CD4-positive, alpha-beta T cell treated with Interleukin-6 at 100 ng/mL for 8 hours (primary cell): Measurements from ENCODE around the gene MX2.
"Not testable (repeated sequence)": the region's sequence is repeated elsewhere in the genome, so short reads cannot be mapped to it uniquely, and the experiment has no call there.

Experiments used
- DNase-seq: peaks from one replicate; pipeline ENCODE4 v3.0.0-alpha.2; 2020; ENCODE audit warnings: mixed read lengths, low spot score

Gene MX2, protein sequence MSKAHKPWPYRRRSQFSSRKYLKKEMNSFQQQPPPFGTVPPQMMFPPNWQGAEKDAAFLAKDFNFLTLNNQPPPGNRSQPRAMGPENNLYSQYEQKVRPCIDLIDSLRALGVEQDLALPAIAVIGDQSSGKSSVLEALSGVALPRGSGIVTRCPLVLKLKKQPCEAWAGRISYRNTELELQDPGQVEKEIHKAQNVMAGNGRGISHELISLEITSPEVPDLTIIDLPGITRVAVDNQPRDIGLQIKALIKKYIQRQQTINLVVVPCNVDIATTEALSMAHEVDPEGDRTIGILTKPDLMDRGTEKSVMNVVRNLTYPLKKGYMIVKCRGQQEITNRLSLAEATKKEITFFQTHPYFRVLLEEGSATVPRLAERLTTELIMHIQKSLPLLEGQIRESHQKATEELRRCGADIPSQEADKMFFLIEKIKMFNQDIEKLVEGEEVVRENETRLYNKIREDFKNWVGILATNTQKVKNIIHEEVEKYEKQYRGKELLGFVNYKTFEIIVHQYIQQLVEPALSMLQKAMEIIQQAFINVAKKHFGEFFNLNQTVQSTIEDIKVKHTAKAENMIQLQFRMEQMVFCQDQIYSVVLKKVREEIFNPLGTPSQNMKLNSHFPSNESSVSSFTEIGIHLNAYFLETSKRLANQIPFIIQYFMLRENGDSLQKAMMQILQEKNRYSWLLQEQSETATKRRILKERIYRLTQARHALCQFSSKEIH

DNA sequence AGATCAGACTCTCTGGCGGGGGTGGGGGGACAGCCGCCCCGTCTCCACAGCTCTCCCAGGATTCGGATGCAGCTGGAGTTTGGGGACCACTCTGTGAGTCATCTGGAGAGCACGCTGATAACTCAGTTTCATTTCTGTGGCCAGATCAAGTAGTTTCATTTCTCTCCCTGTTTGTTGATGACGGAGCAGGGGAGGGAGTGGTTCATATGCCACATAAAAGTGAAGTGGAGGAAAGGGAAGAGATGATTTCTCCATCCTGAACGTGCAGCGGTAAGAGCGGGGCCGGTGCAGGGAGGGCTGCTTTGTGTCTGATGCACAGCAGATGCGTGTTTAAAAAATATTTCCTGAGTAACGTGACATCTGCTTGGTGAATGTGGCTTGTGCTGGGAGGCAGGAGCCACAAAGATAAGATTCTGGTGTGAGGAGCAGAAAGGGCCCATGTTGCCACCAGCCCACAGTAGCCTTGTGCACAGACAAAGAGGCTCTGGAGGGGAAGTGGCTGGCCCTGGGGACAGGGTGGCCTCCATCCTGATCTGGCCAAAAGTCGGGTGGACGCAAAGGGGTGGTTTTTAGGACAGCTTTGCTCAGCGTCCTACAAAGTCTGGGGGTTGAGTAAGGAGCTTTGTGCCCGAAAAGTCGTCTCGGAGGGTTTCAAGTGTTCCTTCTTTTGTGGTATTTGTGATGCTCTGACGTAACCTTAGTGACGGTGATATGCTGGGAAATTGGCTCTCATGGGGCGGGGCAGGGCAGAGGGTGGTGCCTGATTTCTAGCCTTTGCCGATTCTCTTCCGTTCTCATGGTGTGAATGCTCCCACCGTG, at the start of gene MX2:
Gene MX2, plus strand, starts transcription at position 242 of the 819 bp plus-strand sequence. CDS start 14,880 bp downstream, outside the sequence.
- DNase-seq: peak; percentile 89

DNA sequence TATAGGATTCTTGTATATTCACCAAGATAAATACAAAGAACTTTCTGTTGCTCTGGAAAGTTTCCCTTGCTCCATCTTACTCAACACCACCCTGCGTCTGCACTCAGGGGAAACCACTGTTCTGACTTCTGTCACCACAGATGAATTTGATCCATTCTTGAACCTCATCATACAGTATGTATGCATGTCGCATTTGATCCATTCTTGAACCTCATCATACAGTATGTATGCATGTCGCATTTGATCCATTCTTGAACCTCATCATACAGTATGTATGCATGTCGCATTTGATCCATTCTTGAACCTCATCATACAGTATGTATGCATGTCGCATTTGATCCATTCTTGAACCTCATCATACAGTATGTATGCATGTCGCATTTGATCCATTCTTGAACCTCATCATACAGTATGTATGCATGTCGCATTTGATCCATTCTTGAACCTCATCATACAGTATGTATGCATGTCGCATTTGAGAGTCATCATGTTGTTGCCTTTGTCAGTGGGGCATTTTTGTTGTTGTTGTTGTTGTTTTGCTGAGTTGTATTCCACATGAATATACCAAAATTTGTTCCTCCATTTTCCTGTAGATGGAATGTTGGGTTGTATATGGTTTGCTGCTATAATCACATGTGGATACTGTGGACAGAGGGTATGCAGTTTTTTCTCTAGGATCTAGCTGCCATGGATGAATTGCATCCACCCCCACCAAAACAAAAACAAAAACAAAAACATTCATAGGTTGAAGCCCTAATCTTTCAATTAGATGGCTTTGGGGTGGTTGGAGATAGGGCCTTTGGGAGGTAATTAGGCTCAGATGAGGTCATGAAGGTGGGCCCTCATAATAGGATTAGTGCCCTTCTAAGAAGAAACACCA, 48.3 kb upstream of the MX2 start:
- not testable (repeated sequence) for DNase-seq

DNA sequence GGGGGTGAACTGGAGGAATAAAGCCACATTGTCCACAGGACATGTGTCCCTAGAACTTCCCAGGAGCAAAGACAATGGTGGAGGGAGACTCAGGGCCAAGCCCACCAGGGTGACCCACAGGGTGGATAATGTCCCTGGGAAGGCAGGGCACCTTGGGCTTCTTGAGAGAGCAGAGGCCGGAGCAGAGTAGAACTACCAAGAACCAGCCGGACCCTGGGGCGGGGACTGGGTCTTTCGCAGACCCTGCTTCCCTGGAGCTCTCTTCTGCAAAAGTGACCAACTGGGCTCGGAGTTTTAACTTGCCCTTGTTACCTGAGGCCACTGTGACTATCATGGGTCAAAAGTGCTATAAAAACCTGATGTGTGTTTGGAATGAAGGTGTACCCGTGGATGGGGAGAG, 46.1 kb upstream of the MX2 start:
- no peak for DNase-seq

GRCh38 chr21:41316200-41317062, 45.4 kb upstream of the MX2 start, which contains the start of gene FAM3B:
Gene FAM3B (plus strand): TSS chr21:41316801. CDS start chr21:41316880, 79 bp downstream.
- DNase-seq: no peak

- no peak for DNase-seq
These were observed 44.8 kb upstream of the MX2 start for GRCh38 chr21:41317063-41317392.

DNA sequence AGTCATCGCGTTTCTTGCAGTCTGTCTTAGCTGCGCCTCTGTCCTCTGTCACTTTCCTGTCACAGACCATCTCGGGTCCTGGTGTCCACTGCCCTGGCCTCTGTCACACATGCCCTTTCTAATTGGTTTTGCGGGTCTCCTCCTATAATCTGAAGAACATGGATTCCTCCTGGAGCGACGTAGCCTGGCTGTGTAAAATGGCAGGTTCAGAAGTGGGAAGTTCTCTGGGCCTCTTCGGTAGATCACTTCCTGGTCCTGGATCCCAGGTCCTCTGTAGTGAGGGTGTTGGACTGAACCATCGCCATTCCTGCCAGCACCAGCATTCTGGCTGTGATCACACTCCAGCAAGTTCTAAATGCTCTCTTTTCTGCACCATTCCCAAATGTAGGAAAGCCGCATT, 44.4 kb upstream of the MX2 start:
- DNase-seq: no peak

DNA sequence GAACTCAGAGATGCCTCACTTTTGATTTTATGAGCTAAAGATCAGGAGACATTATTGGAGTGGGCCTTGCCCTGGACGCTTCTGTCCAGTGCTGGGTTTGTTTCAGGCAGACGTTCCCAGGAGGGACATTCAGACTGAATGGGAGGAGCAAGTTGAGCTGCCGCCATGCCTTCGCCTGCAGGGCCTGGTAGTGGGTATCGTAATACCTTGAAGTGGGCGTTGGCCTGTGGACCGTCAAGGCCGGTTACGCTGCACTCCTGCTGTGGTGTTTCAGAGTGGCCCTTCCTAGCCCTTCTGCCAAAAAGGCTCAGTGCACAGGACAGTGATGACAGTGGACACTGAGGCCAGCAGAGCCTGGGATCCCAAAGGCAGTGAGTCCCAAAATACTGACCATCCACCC, 43.6 kb upstream of the MX2 start:
- no peak for DNase-seq

DNA sequence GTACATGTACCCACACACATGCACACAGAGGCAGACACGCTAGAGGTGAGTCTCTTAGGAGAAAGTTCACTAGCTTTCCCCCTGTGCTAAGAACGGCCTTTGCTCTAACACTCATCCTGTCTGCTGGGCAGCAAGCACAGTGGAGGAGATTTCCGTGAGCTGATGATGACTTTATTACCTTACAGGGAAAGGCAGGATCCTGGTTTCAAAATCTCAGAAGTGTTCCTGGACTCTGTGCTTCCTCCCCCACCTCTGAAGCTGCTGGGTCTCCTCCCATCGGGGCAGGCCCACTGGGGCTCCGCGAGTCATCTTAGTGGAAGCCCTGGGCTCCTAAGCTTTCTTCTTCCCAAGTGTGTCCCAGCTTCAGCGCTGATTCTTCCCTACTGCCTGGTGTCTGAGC, 42.6 kb upstream of the MX2 start:
- DNase-seq: no peak

DNA sequence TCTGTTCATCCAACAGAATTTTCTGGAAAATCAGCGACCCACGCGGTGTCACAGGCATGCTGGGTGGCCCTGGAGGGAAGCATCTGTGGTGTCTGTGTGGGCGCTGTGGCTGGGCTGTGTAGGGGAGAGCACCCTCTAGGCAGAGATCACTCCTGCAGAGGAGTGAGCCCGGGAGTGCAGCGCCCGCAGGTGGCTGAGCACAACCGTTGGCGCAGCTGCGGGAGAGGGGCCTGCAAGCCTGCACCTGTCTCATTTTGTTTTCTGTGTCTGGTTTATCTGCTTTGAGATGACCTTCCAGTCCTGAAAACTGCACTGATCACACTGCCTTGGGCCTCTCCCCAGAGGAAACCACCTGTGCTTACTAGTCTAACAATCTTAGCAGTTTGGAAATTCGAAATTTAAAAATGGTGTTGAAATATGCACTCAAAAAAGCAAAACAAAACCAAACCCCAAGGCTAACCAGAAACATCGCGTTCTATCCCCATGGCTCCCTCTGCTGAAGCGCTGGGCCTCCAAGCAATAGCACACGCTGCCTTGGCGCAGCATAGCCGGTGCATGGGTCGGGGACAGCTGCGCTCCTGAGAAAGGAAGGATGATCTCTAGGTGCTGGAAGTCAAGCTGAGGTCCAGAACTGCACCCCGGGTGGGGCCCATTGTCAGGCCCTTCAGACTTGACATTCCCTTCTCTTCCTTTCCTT, 40.5 kb upstream of the MX2 start:
- no peak for DNase-seq

DNA sequence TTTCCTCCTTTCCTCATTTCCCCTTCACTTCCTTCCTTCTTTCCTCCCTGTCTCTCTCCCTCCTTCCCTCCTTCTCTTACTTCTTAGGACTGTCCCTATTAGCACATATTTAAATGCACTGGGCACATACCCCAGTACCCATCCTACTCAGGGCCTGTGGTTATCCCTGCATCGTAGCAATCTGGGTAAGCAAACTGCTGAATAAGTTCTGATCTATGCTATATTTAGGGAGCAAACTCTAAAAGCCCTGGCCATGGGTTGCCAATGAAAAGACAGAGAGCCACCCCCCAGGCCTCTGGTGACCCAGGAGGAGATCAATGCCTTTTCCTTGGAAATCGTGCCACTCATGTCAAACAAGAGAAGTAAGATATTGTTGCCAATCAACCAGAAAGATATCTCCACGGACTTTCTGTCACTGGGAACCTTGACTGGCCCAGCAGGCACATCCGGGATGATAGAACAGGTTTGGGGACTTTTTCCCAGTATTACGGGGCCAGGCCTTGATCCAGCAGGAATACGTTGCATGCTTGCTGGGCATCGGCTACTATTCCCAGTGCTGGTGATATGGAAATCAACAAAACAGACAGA, 39.8 kb upstream of the MX2 start:
- no peak for DNase-seq

DNA sequence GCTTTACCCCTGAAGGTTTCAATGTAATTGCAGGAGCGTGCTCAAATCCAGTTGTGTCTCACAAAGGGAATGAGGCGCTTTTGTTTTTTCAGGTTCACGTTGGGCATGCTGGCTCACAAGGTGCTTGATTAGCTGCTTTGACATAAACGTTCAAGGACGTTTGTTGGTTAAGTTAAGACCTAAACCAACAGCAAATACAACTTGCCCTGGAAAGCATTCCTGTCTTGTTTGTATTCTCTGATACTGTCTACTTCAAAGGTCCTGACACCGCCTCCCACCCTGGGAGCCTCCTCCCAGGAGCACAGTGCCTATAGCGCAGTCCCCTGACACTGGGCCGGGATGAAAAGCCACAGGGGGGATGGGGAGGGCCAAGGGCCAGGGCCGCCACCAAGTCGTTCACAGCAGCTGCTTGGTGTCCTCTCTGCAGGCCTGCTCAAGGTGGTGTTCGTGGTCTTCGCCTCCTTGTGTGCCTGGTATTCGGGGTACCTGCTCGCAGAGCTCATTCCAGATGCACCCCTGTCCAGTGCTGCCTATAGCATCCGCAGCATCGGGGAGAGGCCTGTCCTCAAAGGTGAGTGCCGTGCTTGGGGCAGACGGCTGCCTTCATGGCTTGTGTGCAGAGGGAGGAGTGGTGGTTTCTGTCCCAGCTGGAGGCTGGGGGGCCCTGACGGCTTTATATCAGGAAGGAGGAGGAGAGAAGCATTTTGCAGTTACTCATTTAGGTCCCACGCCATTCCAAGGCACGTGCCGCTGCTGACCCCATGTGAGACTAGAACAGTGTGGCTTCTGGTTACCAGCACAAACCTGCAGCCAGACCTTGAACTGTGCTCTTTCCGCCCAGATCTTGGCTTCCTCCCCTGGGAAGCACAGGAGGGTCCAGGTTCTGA, 39.1 kb upstream of the MX2 start:
- DNase-seq: no peak

- DNase-seq: no peak
These were observed 36.5 kb upstream of the MX2 start for GRCh38 chr21:41325138-41325912.

DNA sequence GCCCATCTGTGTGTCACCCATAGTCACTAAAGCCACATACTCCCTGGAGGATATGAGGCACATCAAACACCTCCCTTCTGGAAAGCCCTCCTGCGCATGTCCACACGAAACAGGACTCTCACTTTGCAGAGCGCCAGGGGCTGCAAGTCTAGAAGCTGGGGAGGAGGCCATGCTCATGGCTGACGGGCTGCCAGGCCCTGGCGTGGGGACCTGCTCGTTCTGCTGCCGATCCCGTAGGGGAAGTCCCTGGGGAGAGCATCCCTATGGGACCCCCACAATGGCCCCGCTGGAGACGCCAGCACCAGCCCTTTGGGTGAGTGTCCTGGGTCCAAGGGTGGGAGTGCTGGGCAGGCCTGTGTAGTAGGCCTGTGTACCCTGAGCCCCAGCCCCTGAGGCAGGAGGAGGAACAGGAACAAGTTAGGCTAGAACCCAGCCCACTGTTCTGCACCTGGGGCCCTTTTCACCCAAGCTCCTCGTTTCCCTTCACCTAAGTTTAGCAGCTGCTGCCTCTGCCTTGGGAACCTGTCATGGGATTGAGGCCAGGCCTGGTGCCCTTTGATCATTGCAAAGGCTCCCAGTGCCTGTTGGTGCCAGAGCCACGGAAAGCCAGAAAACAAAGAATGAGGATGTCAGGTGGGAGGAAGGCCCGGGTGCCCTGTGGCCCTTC, 35.3 kb upstream of the MX2 start:
- DNase-seq: no peak

GRCh38 chr21:41327753-41328152, 34.1 kb upstream of the MX2 start:
- DNase-seq: no peak

DNA sequence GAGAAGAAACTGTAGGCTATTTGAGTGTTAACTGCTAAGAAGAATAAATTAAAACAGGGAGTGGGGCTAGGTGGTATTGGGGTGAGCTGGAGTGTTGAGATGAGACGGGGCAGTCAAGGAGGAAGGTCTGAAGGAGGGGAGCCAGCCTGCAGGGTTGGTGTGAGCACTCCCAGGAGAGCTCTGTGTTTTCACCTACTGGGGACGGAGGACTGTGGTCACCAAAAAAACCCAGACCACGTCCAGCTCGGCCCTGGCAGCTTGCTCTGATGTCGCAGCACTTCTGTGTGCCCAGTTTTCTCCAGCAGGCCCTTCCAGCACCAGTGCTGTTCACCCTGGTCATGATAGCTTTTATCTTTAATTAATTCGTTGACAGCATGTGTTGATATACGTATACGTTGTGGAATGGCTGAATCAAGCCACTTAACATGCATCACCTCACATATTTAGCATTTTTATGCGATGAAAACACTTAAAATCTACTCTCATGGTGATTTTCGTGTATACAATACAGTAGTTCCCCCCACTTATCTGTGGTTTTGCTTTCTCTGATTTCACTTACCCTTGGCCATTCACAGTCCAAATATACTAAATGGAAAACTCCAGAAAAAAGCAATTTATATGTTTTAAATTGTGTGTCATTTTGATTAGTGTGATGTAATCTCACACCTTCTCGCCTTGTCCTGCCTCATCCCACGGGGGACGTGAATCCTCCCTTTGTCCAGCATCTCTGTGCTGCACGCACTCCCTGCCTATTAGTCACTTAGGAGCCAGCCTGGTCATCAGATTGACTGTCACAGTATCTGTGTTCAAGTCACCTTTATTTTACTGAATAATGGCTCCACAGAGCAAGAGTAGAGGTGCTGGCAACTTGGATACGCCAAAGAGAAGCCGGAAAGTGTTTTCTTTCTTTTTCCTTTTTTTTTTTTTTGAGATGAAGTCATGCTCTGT, 32.9 kb upstream of the MX2 start:
- no peak for DNase-seq

- no peak for DNase-seq
These were observed 28.1 kb upstream of the MX2 start for GRCh38 chr21:41333752-41334151.
